22Rv1 (cell line): Measurements from ENCODE around the gene ARSG.
"Not testable (repeated sequence)": the region's sequence is repeated elsewhere in the genome, so short reads cannot be mapped to it uniquely, and the experiment has no call there.

Experiments
- ZFX ChIP-seq: fragments of 450-650 bp; IDR thresholded peaks from 2 replicates; pipeline ENCODE4 v1.6.1; 2017; ENCODE audit warnings: antibody characterized with exemption, borderline replicate concordance
- TF ChIP-seq, protein P1 (sequence below): fragments of 450-650 bp; IDR thresholded peaks from 2 replicates; pipeline ENCODE4 v1.5.1; 2017; ENCODE audit warnings: mild to moderate bottlenecking

DNA sequence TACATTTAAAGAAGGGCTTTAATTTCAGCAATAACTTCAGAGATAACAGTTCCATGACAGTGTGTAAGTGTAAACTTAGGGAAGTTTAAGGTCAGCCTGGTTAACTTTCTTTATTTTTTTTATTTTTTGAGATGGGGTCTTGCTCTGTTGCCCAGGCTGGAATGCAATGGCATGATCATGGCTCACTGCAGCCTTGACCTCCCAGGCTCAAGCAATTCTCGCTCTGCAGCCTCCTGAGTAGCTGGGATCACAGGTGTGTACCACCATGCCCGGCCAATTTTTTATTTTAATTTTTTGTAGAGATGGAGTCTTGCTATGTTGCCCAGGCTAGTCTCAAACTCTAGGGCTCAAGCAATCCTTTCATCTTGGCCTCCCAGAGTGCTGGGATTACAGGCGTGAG is 15.0 kb upstream of the ARSG start:
- TF ChIP-seq, protein P1, sequence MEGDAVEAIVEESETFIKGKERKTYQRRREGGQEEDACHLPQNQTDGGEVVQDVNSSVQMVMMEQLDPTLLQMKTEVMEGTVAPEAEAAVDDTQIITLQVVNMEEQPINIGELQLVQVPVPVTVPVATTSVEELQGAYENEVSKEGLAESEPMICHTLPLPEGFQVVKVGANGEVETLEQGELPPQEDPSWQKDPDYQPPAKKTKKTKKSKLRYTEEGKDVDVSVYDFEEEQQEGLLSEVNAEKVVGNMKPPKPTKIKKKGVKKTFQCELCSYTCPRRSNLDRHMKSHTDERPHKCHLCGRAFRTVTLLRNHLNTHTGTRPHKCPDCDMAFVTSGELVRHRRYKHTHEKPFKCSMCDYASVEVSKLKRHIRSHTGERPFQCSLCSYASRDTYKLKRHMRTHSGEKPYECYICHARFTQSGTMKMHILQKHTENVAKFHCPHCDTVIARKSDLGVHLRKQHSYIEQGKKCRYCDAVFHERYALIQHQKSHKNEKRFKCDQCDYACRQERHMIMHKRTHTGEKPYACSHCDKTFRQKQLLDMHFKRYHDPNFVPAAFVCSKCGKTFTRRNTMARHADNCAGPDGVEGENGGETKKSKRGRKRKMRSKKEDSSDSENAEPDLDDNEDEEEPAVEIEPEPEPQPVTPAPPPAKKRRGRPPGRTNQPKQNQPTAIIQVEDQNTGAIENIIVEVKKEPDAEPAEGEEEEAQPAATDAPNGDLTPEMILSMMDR: not testable (repeated sequence)
- not testable (repeated sequence) for TF ChIP-seq ZFX
